Measurements from ENCODE around the gene TBC1D13. TPM values are rescaled to one million over a fixed set of nuclear protein-coding genes. Genes with fewer than 3 reads are reported as not detected.

Gene TBC1D13
- total and polyA plus RNA-seq, 2 of the 13 experiments (the other 11 are each of a cell fraction or from before 2014, with no cell fraction given): 17.9 to 19.7 TPM

GRCh38 chr9:128765499-128765898 lies 21.6 kb upstream of the TBC1D13 start (continued):
- no peak for TF ChIP-seq SRSF1 (optimal IDR thresholded peaks at IDR 0.05; ENCODE audit: low read depth, low read length)
- TF ChIP-seq ZNF326 (CRISPR knock-in tag; IDR thresholded peaks at IDR 0.05; ENCODE audit: borderline replicate concordance): no peak
- TF ChIP-seq ZNF367 (CRISPR knock-in tag; IDR thresholded peaks at IDR 0.05; ENCODE audit: borderline replicate concordance): no peak
- TF ChIP-seq ZNF709 (CRISPR knock-in tag; IDR thresholded peaks at IDR 0.05): no peak
- no peak for TF ChIP-seq ZNF777 (CRISPR knock-in tag; IDR thresholded peaks at IDR 0.05)
- TF ChIP-seq CSRNP1 (CRISPR knock-in tag; IDR thresholded peaks at IDR 0.05): no peak
- TF ChIP-seq ZNF557 (CRISPR knock-in tag; IDR thresholded peaks at IDR 0.05): no peak
- TF ChIP-seq SKIL (CRISPR knock-in tag; IDR thresholded peaks at IDR 0.05; ENCODE audit: borderline replicate concordance): peak; percentile 88
- no peak for TF ChIP-seq MYPOP (CRISPR knock-in tag; IDR thresholded peaks at IDR 0.05)
- no peak for TF ChIP-seq GRHL1 (CRISPR knock-in tag; conservative IDR thresholded peaks at IDR 0.05)
- TF ChIP-seq CENPBD1 (CRISPR knock-in tag; IDR thresholded peaks at IDR 0.05; ENCODE audit: borderline replicate concordance, low read depth): no peak
- TF ChIP-seq ZNF432 (CRISPR knock-in tag; IDR thresholded peaks at IDR 0.05; ENCODE audit: borderline replicate concordance): no peak
- TF ChIP-seq ELK4 (CRISPR knock-in tag; IDR thresholded peaks at IDR 0.05; ENCODE audit: borderline replicate concordance): no peak
- TF ChIP-seq ARNT2 (CRISPR knock-in tag; IDR thresholded peaks at IDR 0.05; ENCODE audit: low read depth): no peak
- no peak for TF ChIP-seq MBD4 (IDR thresholded peaks at IDR 0.05; ENCODE audit: borderline replicate concordance, low read length)
- no peak for TF ChIP-seq HDAC2 (CRISPR knock-in tag; IDR thresholded peaks at IDR 0.05)
- no peak for TF ChIP-seq ATF5 (CRISPR knock-in tag; IDR thresholded peaks at IDR 0.05; ENCODE audit: low read depth)
- no peak for TF ChIP-seq ZFP36L2 (CRISPR knock-in tag; IDR thresholded peaks at IDR 0.05)
- no peak for TF ChIP-seq TFDP2 (CRISPR knock-in tag; IDR thresholded peaks at IDR 0.05)
- TF ChIP-seq ZNF543 (CRISPR knock-in tag; IDR thresholded peaks at IDR 0.05): no peak
